WTC11 (cell line): ENCODE results near the gene MCOLN1.

Source experiments
- JUN ChIP-seq: sonication (generic); formaldehyde crosslinking; IDR thresholded peaks from 2 replicates; pipeline ENCODE4 v1.8.0; 2023; ENCODE audit warnings: mild to moderate bottlenecking, missing genetic modification reagents
- RORB ChIP-seq: fragments of 250-450 bp; sonication (Bioruptor Pico); IDR thresholded peaks from 2 replicates; pipeline ENCODE4 v1.9.0; 2021; ENCODE audit warnings: mild to moderate bottlenecking
- SP1 ChIP-seq: sonication (generic); formaldehyde crosslinking; conservative IDR thresholded peaks from 2 replicates; pipeline ENCODE4 v1.8.1; 2022; ENCODE audit warnings: missing genetic modification reagents
- ZNF138 ChIP-seq: sonication (generic); formaldehyde crosslinking; conservative IDR thresholded peaks from 2 replicates; pipeline ENCODE4 v1.8.1; 2022; ENCODE audit warnings: mild to moderate bottlenecking, moderate library complexity, missing genetic modification reagents
- TF ChIP-seq, protein P1 (sequence below): fragments of 200-600 bp; IDR thresholded peaks from 2 replicates; pipeline ENCODE4 v1.8.0; 2022; ENCODE audit warnings: antibody characterized with exemption
- TF ChIP-seq, protein P2 (sequence below): sonication (generic); formaldehyde crosslinking; IDR thresholded peaks from 2 replicates; pipeline ENCODE4 v1.8.1; 2023; ENCODE audit warnings: mild to moderate bottlenecking, missing genetic modification reagents, moderate library complexity
- TF ChIP-seq, protein P3 (sequence below): sonication (generic); formaldehyde crosslinking; IDR thresholded peaks from 2 replicates; pipeline ENCODE4 v1.8.1; 2022; ENCODE audit warnings: missing genetic modification reagents, borderline replicate concordance
- TF ChIP-seq, protein P4 (sequence below): fragments of 250-450 bp; sonication (Bioruptor Pico); IDR thresholded peaks from 2 replicates; pipeline ENCODE4 v1.9.0; 2021; ENCODE audit warnings: mild to moderate bottlenecking
- TF ChIP-seq, protein P5 (sequence below): sonication (generic); formaldehyde crosslinking; IDR thresholded peaks from 2 replicates; pipeline ENCODE4 v1.8.1; 2022; ENCODE audit warnings: mild to moderate bottlenecking, moderate library complexity, missing genetic modification reagents

DNA sequence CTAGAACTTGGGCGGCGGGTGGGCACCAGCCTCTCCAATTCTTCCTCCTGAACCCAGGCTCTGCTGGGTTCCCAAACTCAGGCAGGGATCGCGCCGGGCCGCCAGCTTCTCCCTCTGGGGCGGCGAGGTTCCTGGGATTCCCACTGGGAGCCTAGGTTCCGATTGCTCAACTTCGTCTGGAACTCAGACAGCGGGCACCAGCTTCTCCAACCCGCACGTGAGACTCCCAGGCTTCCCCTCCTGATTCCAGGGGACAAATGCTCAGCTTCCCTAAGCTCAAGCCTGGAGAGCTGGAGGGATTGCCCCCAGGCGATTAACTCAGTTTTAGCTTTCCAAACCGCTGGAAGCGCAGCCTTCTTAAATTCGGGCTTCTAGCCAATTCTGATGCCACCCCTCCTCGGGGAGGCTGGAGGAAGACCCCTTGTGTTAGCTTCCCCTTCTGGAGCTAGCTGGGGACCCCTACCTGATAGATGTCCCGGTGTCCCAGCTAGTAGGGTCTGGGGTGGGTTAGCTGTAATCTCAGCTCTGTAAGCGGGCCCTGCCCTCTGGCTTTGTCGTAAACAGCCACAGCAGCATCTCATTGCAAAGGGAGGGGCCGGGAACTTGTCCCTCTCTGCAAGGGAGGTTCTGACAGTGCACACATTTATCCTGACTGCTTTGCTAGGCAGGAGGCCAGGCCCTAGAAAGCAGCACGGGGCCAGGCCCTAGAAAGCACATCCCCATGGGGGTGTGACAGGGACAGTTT lies 671 bp downstream of the MCOLN1 start:
- TF ChIP-seq, protein P1, sequence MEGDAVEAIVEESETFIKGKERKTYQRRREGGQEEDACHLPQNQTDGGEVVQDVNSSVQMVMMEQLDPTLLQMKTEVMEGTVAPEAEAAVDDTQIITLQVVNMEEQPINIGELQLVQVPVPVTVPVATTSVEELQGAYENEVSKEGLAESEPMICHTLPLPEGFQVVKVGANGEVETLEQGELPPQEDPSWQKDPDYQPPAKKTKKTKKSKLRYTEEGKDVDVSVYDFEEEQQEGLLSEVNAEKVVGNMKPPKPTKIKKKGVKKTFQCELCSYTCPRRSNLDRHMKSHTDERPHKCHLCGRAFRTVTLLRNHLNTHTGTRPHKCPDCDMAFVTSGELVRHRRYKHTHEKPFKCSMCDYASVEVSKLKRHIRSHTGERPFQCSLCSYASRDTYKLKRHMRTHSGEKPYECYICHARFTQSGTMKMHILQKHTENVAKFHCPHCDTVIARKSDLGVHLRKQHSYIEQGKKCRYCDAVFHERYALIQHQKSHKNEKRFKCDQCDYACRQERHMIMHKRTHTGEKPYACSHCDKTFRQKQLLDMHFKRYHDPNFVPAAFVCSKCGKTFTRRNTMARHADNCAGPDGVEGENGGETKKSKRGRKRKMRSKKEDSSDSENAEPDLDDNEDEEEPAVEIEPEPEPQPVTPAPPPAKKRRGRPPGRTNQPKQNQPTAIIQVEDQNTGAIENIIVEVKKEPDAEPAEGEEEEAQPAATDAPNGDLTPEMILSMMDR = no peak
- TF ChIP-seq, protein P2, sequence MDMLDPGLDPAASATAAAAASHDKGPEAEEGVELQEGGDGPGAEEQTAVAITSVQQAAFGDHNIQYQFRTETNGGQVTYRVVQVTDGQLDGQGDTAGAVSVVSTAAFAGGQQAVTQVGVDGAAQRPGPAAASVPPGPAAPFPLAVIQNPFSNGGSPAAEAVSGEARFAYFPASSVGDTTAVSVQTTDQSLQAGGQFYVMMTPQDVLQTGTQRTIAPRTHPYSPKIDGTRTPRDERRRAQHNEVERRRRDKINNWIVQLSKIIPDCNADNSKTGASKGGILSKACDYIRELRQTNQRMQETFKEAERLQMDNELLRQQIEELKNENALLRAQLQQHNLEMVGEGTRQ (CRISPR knock-in tag) = no peak
- no peak for TF ChIP-seq RORB
- TF ChIP-seq, protein P3, sequence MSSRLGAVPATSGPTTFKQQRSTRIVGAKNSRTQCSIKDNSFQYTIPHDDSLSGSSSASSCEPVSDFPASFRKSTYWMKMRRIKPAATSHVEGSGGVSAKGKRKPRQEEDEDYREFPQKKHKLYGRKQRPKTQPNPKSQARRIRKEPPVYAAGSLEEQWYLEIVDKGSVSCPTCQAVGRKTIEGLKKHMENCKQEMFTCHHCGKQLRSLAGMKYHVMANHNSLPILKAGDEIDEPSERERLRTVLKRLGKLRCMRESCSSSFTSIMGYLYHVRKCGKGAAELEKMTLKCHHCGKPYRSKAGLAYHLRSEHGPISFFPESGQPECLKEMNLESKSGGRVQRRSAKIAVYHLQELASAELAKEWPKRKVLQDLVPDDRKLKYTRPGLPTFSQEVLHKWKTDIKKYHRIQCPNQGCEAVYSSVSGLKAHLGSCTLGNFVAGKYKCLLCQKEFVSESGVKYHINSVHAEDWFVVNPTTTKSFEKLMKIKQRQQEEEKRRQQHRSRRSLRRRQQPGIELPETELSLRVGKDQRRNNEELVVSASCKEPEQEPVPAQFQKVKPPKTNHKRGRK (CRISPR knock-in tag) = no peak
- TF ChIP-seq ZNF138 (CRISPR knock-in tag) = no peak
- TF ChIP-seq, protein P4, sequence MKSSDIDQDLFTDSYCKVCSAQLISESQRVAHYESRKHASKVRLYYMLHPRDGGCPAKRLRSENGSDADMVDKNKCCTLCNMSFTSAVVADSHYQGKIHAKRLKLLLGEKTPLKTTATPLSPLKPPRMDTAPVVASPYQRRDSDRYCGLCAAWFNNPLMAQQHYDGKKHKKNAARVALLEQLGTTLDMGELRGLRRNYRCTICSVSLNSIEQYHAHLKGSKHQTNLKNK (CRISPR knock-in tag) = no peak
- no peak for TF ChIP-seq SP1 (CRISPR knock-in tag)
- TF ChIP-seq, protein P5, sequence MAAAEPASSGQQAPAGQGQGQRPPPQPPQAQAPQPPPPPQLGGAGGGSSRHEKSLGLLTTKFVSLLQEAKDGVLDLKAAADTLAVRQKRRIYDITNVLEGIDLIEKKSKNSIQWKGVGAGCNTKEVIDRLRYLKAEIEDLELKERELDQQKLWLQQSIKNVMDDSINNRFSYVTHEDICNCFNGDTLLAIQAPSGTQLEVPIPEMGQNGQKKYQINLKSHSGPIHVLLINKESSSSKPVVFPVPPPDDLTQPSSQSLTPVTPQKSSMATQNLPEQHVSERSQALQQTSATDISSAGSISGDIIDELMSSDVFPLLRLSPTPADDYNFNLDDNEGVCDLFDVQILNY (CRISPR knock-in tag) = no peak
- no peak for TF ChIP-seq JUN (CRISPR knock-in tag)
